Heart right ventricle (tissue), 16 donors: ENCODE results near the gene RBP2. TPM values are rescaled to one million over a fixed set of nuclear protein-coding genes. Genes with fewer than 3 reads are reported as not detected.

Source experiments
- ATAC-seq, 8 donors: fragments of 200-7000 bp; cut with Tn5 transposase; one replicate each; pipeline ENCODE4 v1.9.1; 2020; ENCODE audit warnings: mild to moderate bottlenecking in 8 of 8, moderate library complexity in 8 of 8, moderate number of reproducible peaks in 1 of 8
- DNase-seq, 2 donors: peaks; one replicate each; pipeline ENCODE4 v3.0.0-alpha.2; 2020
- H3K27ac ChIP-seq, 10 donors: fragments of 200-600 bp; sonication (generic) in 2 of 10; one replicate each; pipeline versions ENCODE4 v1.5.0 to v1.8.0; 2020 to 2022; ENCODE audit warnings: mild to moderate bottlenecking in 3 of 10
- H3K27me3 ChIP-seq, 7 donors: fragments of 200-600 bp; one replicate each; pipeline ENCODE4 v1.8.0; 2021 to 2022; ENCODE audit warnings: mild to moderate bottlenecking in 2 of 7
- H3K36me3 ChIP-seq, 9 donors: fragments of 200-600 bp; sonication (generic) in 1 of 9; one replicate each; pipeline versions ENCODE4 v1.5.0 to v1.8.0; 2020 to 2022; ENCODE audit warnings: mild to moderate bottlenecking in 2 of 9
- H3K4me1 ChIP-seq, 9 donors: fragments of 200-600 bp; sonication (generic) in 1 of 9; one replicate each; pipeline versions ENCODE4 v1.5.0 to v1.8.0; 2020 to 2022; ENCODE audit warnings: mild to moderate bottlenecking in 4 of 9
- H3K4me3 ChIP-seq, 10 donors: fragments of 200-600 bp; sonication (generic) in 2 of 10; one replicate each; pipeline versions ENCODE4 v1.5.0 to v1.8.0; 2020 to 2022; ENCODE audit warnings: mild to moderate bottlenecking in 7 of 10, moderate library complexity in 2 of 10
- H3K9me3 ChIP-seq, 11 donors: fragments of 200-600 bp in 10 of 11; sonication (generic) in 2 of 11; one replicate each; pipeline versions ENCODE4 v1.5.0 to v1.8.0; 2013 to 2022; ENCODE audit warnings: mild to moderate bottlenecking in 2 of 11, control low read depth in 1 of 11, moderate library complexity in 1 of 11
- WGBS, 2 donors: extraction: QIAGEN DNeasy Blood & Tissue Kit; methylation state at CpG; one replicate each; pipeline ENCODE4 v1.1.7; 2013; ENCODE audit warnings: inconsistent platforms in 1 of 2; 5-methylcytosine and 5-hydroxymethylcytosine counted together
- intact Hi-C, 10 donors: fragments of 100-400 bp; cut with DNase I; formaldehyde crosslinking; loops; one replicate each; pipeline versions ENCODE4 v1.11.1 to v1.14.2; 2022
- polyA plus RNA-seq, 2 donors: library from polyadenylated mRNA; stranded (reverse); fragments of 200-250 nt; gene quantifications; one replicate each; pipeline ENCODE4 v1.2.3, GENCODE V29; 2013
- total RNA-seq, 10 donors: library from RNA; stranded (reverse); fragmentation: NEBNext Ultra II Directional in 3 of 10; extraction: Animal tissue kit (Norgen Biotek cat#: 25700) in 3 of 10; gene quantifications; one replicate each; pipeline versions ENCODE4 v1.2.1 to v1.2.4, GENCODE V29; 2021 to 2023
- TF ChIP-seq, protein P1 (sequence below), 9 donors: fragments of 200-600 bp; sonication (generic) in 2 of 9; IDR thresholded peaks; one replicate each; pipeline versions ENCODE4 v1.5.0 to v1.8.0; 2021 to 2022; ENCODE audit warnings: antibody characterized with exemption in 9 of 9, mild to moderate bottlenecking in 5 of 9, moderate library complexity in 1 of 9
- donor health status: Arrhythmogenic right ventricular cardiomyopathy.
- donor health status: ischemic (EF 13 %, LVEDD 7.1; RV severe dilation, severe dysfunction).
- donor health status: healthy with polysubstance abuse.
- donor health status: DM: no; HTN: yes; CAD: no.
- donor health status: DM: no; HTN: no; CAD: no.
- donor health status: ischemic (EF 25% LVEDD 6.9; RV normal size, moderate dysfunction).
- donor health status: ischemic (EF 25% LVEDD 5.7; RV mildly dilated, moderate dysfunction).
- donor health status: healthy.
- donor health status: DM: yes; HTN: yes; CAD: no.
- donor health status: Ischemic cardiomyopathy.
- donor health status: ischemic (EF 35%, LVEDD 5.7; RV mildly dilated, moderate dysfunction).
- donor health status: nonischemic (EF 11% LVEDD 7.7; RV severe dilation, severe dysfunction).
- donor health status: DM: yes; HTN: yes; CAD: no.
- donor health status: PGD.
- donor health status: ischemic (EF 29% LVEDD 5.4; RV normal size, mild dysfunction).
- donor health status: nonischemic (EF 23%, LVEDD 6.1; RV moderate dilation, normal function).

RBP2 gene
- total and polyA plus RNA-seq, 12 donors, result not detected

DNA sequence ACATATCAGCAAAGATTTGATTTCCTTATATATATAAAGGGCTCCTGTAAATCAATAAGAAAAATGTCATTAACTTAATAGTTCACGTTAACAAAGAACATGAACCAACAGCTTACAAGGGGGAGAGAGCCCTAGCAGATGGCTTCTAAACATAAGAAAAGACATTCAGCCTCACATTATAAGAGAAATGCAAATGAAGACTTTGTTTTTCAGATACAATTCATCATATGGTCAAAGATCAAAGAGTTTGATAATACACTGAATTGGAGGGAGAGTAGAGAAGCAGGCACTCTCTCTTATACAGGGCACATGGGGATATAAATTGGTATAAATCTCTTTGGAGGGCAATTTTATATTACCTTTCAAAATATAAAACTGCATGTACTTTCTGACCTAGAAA is 21.1 kb downstream of the RBP2 start:
- Histone ChIP-seq H3K27me3 (no peaks in the 10 kb centered on the region), H3K4me3 (no peak overlapping the region), H3K9me3 (no peaks in the 10 kb centered on the region), H3K4me1 (peaks cover 0 to 3% (median 0%) of the 10 kb centered on the region in 9 donors), H3K36me3 (no peaks in the 10 kb centered on the region), H3K27ac (no peak overlapping the region)
- WGBS, 2 donors, result 90 to 92% methylated on average over 1 of the region's 1 CpG
- intact Hi-C loops, result no loop called here
- ATAC-seq, result no peak
- TF ChIP-seq, protein P1, sequence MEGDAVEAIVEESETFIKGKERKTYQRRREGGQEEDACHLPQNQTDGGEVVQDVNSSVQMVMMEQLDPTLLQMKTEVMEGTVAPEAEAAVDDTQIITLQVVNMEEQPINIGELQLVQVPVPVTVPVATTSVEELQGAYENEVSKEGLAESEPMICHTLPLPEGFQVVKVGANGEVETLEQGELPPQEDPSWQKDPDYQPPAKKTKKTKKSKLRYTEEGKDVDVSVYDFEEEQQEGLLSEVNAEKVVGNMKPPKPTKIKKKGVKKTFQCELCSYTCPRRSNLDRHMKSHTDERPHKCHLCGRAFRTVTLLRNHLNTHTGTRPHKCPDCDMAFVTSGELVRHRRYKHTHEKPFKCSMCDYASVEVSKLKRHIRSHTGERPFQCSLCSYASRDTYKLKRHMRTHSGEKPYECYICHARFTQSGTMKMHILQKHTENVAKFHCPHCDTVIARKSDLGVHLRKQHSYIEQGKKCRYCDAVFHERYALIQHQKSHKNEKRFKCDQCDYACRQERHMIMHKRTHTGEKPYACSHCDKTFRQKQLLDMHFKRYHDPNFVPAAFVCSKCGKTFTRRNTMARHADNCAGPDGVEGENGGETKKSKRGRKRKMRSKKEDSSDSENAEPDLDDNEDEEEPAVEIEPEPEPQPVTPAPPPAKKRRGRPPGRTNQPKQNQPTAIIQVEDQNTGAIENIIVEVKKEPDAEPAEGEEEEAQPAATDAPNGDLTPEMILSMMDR (IDR thresholded peaks at IDR 0.05), result no peak
- no peak for DNase-seq

DNA sequence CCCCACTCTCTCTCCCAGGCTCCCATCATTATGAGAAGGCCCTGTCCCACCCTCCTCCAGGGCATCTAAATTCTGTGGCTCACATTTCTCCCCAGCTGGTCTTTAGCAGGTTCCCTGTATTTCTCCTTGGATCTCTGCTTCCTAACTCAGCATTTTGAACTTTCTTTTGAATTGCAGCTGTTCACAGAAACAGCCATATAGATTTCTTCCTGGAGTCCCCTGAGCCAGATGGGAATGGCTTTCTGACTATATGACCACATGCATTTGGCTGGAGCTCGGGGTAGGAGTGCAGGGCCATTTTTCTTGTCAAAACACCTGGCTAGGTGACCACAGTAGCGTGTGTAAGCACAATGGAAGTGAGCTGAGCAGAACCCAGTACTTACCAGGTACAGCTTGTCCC is 22.0 kb downstream of the RBP2 start:
- 91 to 94% methylated on average over 2 of the region's 2 CpGs for WGBS, 2 donors
- no peaks in the 10 kb centered on the region for H3K27me3 ChIP-seq
- no peak for ATAC-seq

DNA sequence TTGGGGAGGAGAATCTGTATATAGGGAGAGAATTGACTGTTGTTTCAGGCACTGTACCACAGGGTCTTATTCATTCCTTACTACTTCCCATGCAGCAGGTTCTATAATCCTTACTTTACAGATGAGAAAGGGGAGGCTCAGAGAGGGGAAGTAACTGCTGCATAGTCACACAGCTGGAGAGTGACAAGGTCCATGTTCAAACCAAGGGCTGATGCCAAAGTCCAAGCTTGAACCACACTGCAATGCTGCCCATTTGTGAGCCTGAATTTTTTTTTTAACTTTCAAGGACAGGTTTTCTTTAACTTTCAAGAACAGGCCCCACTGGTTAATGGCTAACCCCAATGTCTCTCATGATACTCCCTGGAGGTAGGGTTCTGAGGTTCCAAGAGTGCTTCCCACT is 26.2 kb downstream of the RBP2 start:
- no peaks in the 10 kb centered on the region for H3K36me3 ChIP-seq
- H3K4me1 ChIP-seq, result no peaks in the 10 kb centered on the region
- no peaks in the 10 kb centered on the region for H3K27me3 ChIP-seq
- ATAC-seq, result no peak
- intact Hi-C loops, result no loop called here
- DNase-seq, result no peak
- no peak overlapping the region for H3K4me3 ChIP-seq
- H3K9me3 ChIP-seq, result no peaks in the 10 kb centered on the region
- H3K27ac ChIP-seq, result no peak overlapping the region
- TF ChIP-seq, protein P1 (IDR thresholded peaks at IDR 0.05), result no peak

More for the DNA sequence above, 22.0 kb downstream of the RBP2 start:
- Histone ChIP-seq H3K4me3 (no peak overlapping the region), H3K9me3 (no peaks in the 10 kb centered on the region), H3K4me1 (no peaks in the 10 kb centered on the region), H3K36me3 (no peaks in the 10 kb centered on the region), H3K27ac (no peak overlapping the region)
- intact Hi-C loops, result no loop called here
- TF ChIP-seq, protein P1 (IDR thresholded peaks at IDR 0.05), result no peak
- DNase-seq, result no peak

DNA sequence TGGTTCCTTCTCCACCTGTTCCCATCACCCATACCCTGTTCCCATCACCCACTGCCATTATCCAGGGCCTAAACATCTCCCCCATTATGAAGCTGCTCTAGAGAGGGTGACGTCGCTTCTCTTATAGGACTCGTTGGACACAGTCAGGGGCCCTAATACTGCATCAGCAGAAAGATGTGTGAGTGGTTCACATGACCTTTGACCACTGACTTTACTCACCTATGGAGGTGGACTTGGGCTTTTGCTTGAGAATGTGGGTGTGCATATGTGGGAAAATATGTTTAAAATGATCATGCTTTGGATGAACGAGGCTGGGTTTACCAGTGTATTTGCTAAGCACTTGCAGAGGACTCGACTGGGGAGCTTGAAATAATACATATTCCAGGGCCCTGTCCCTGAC is 26.8 kb downstream of the RBP2 start:
- H3K36me3 ChIP-seq, result peaks cover 0 to 2% (median 0%) of the 10 kb centered on the region in 9 donors
- DNase-seq, result no peak
- H3K4me1 ChIP-seq, result no peaks in the 10 kb centered on the region
- 93 to 95% methylated on average over 5 of the region's 5 CpGs for WGBS, 2 donors
- H3K27ac ChIP-seq, result no peak overlapping the region
- H3K4me3 ChIP-seq, result no peak overlapping the region
- TF ChIP-seq, protein P1 (IDR thresholded peaks at IDR 0.05), result no peak
- no peaks in the 10 kb centered on the region for H3K27me3 ChIP-seq
- ATAC-seq, result no peak
- intact Hi-C loops, result no loop called here
- H3K9me3 ChIP-seq, result no peaks in the 10 kb centered on the region
